Loucy (cell line): ENCODE data around the gene SCNN1B.
"Not testable (repeated sequence)": the region's sequence is repeated elsewhere in the genome, so short reads cannot be mapped to it uniquely, and the experiment has no call there.

ENCODE experiments used
- H2AFZ ChIP-seq: fragments of 200-600 bp; sonication (generic); 2 replicates; pipeline ENCODE4 v1.6.0; 2016; ENCODE audit warnings: antibody characterized with exemption, mild to moderate bottlenecking, low read length, moderate library complexity
- H3F3A ChIP-seq: fragments of 200-600 bp; 2 replicates; pipeline ENCODE4 v1.6.0; 2016; ENCODE audit warnings: antibody characterized with exemption, low read depth, mild to moderate bottlenecking
- H3K27me3 ChIP-seq: fragments of 200-600 bp; sonication (generic); 2 replicates; pipeline ENCODE4 v1.6.1; 2014; ENCODE audit warnings: low read length, mild to moderate bottlenecking; ENCODE audit not compliant: insufficient read depth, poor library complexity, severe bottlenecking
- H3K36me3 ChIP-seq: fragments of 200-600 bp; sonication (generic); 2 replicates; pipeline ENCODE4 v1.6.1; 2016; ENCODE audit warnings: low read length; ENCODE audit not compliant: insufficient read depth
- H3K4me1 ChIP-seq: fragments of 200-600 bp; sonication (generic); 2 replicates; pipeline ENCODE4 v1.5.1; 2014; ENCODE audit warnings: low read length, mild to moderate bottlenecking; ENCODE audit not compliant: insufficient read depth, poor library complexity, severe bottlenecking
- H3K4me2 ChIP-seq: fragments of 200-600 bp; sonication (generic); 2 replicates; pipeline ENCODE4 v1.6.0; 2014; ENCODE audit warnings: antibody characterized with exemption, low read length, low read depth, mild to moderate bottlenecking; ENCODE audit not compliant: poor library complexity, severe bottlenecking
- H3K4me3 ChIP-seq: fragments of 200-600 bp; sonication (generic); 2 replicates; pipeline ENCODE4 v1.5.1; 2014; ENCODE audit warnings: low read length, mild to moderate bottlenecking, mixed read lengths; ENCODE audit not compliant: poor library complexity, severe bottlenecking
- H3K79me2 ChIP-seq: fragments of 200-600 bp; sonication (generic); 2 replicates; pipeline ENCODE4 v1.6.1; 2014; ENCODE audit warnings: low read length; ENCODE audit not compliant: insufficient read depth
- H3K9ac ChIP-seq: fragments of 200-600 bp; sonication (generic); 2 replicates; pipeline ENCODE4 v1.6.0; 2014; ENCODE audit warnings: mild to moderate bottlenecking, low read depth, low read length, moderate library complexity; ENCODE audit not compliant: poor library complexity, severe bottlenecking
- H3K9me2 ChIP-seq: fragments of 200-600 bp; sonication (generic); replicated peaks from 2 replicates; pipeline ENCODE4 v1.6.1; 2016; ENCODE audit warnings: low read depth, low read length, mixed read lengths
- H3K9me3 ChIP-seq: fragments of 200-600 bp; sonication (generic); 2 replicates; pipeline ENCODE4 v1.6.1; 2014; ENCODE audit warnings: mild to moderate bottlenecking, antibody characterized with exemption, low read length, low read depth; ENCODE audit not compliant: insufficient read depth
- H4K20me1 ChIP-seq: fragments of 200-600 bp; sonication (generic); 2 replicates; pipeline ENCODE4 v1.6.0; 2014; ENCODE audit warnings: antibody characterized with exemption, low read length, mild to moderate bottlenecking; ENCODE audit not compliant: insufficient read depth, poor library complexity, severe bottlenecking
- CTCF ChIP-seq: fragments of 200-600 bp; sonication (generic); conservative IDR thresholded peaks from 2 replicates; pipeline ENCODE4 v1.5.1; 2014; ENCODE audit warnings: mild to moderate bottlenecking, antibody characterized with exemption, low read length
- EZH2phosphoT487 ChIP-seq: fragments of 200-600 bp; IDR thresholded peaks from 2 replicates; pipeline ENCODE4 v1.6.1; 2018; ENCODE audit warnings: antibody characterized with exemption, mild to moderate bottlenecking, moderate library complexity, borderline replicate concordance

SCNN1B gene

GRCh38 chr16:23298290-23298915 lies 3.7 kb upstream of the SCNN1B start:
- Histone ChIP-seq H3K4me1 (no peaks in the 10 kb centered on the region), H4K20me1 (no peaks in the 10 kb centered on the region), H3K79me2 (no peaks in the 10 kb centered on the region), H3K27me3 (peaks cover 6% of the 10 kb centered on the region), H3K36me3 (no peaks in the 10 kb centered on the region), H3K4me2 (no peak overlapping the region), H2AFZ (no peak overlapping the region), H3K4me3 (no peak overlapping the region), H3F3A (no peaks in the 10 kb centered on the region), H3K9me3 (no peaks in the 10 kb centered on the region), H3K9me2 (no peaks in the 10 kb centered on the region), H3K9ac (no peak overlapping the region)
- TF ChIP-seq CTCF: no peak
- TF ChIP-seq EZH2phosphoT487: no peak

- H3K4me2 ChIP-seq, H3K9me2 ChIP-seq, H3F3A ChIP-seq, H3K9me3 ChIP-seq, H3K27me3 ChIP-seq, H3K4me3 ChIP-seq, H3K79me2 ChIP-seq, H3K36me3 ChIP-seq, H3K4me1 ChIP-seq, H4K20me1 ChIP-seq, H2AFZ ChIP-seq, H3K9ac ChIP-seq: not testable (repeated sequence)
Observed at GRCh38 chr16:23299815-23300214, 2.3 kb upstream of the SCNN1B start.

GRCh38 chr16:23301251-23302044 lies 654 bp upstream of the SCNN1B start:
- H3K4me2 ChIP-seq: no peak overlapping the region
- no peaks in the 10 kb centered on the region for H3K36me3 ChIP-seq
- no peaks in the 10 kb centered on the region for H4K20me1 ChIP-seq
- H2AFZ ChIP-seq: no peak overlapping the region
- no peaks in the 10 kb centered on the region for H3F3A ChIP-seq
- no peak overlapping the region for H3K4me3 ChIP-seq
- no peaks in the 10 kb centered on the region for H3K4me1 ChIP-seq
- H3K9ac ChIP-seq: no peak overlapping the region
- no peaks in the 10 kb centered on the region for H3K9me2 ChIP-seq
- H3K79me2 ChIP-seq: no peaks in the 10 kb centered on the region
- peaks cover 6% of the 10 kb centered on the region for H3K27me3 ChIP-seq
- no peaks in the 10 kb centered on the region for H3K9me3 ChIP-seq
- TF ChIP-seq EZH2phosphoT487 (no peak), CTCF (no peak)

- Histone ChIP-seq H3K9me3 (no peaks in the 10 kb centered on the region), H3K9me2 (no peaks in the 10 kb centered on the region), H2AFZ (no peak overlapping the region), H3K27me3 (peaks cover 2% of the 10 kb centered on the region), H3K9ac (no peak overlapping the region), H4K20me1 (no peaks in the 10 kb centered on the region), H3K4me1 (no peaks in the 10 kb centered on the region), H3F3A (no peaks in the 10 kb centered on the region), H3K36me3 (no peaks in the 10 kb centered on the region), H3K79me2 (no peaks in the 10 kb centered on the region), H3K4me3 (no peak overlapping the region), H3K4me2 (no peak overlapping the region)
- TF ChIP-seq EZH2phosphoT487 (no peak), CTCF (no peak)
Observed at GRCh38 chr16:23303685-23304084, 1.6 kb downstream of the SCNN1B start.
